ENCODE data around the gene PDE6C.

PDE6C gene

GRCh38 chr10:93612311-93612710 is at the start of gene PDE6C:
PDE6C (plus strand) TSS chr10:93612537; CDS start chr10:93612726, 189 bp downstream.
- no peak for DNase-seq

- DNase-seq: no peak
Measured at GRCh38 chr10:93565446-93565845, 46.9 kb upstream of the PDE6C start.

- no peak for DNase-seq
Measured at GRCh38 chr10:93566435-93567276, 45.7 kb upstream of the PDE6C start, which contains the start of gene FFAR4. FFAR4 (plus strand) TSS chr10:93566665; CDS start chr10:93566721, 56 bp downstream.

- DNase-seq: no peak
Measured at GRCh38 chr10:93567277-93568104, 44.8 kb upstream of the PDE6C start.

- DNase-seq: no peak
Measured at GRCh38 chr10:93568105-93568390, 44.3 kb upstream of the PDE6C start.

- DNase-seq: no peak
Measured at GRCh38 chr10:93570383-93570782, 42.0 kb upstream of the PDE6C start.

- no peak for DNase-seq
Measured at GRCh38 chr10:93572606-93573005, 39.7 kb upstream of the PDE6C start.

- no peak for DNase-seq
Measured at GRCh38 chr10:93573051-93573909, 39.1 kb upstream of the PDE6C start.

- DNase-seq: no peak
Measured at GRCh38 chr10:93573924-93574323, 38.4 kb upstream of the PDE6C start.

- DNase-seq: no peak
Measured at GRCh38 chr10:93576888-93577287, 35.4 kb upstream of the PDE6C start.

- no peak for DNase-seq
Measured at GRCh38 chr10:93577565-93577964, 34.8 kb upstream of the PDE6C start.

GRCh38 chr10:93579089-93579488 is 33.2 kb upstream of the PDE6C start:
- DNase-seq: no peak

GRCh38 chr10:93579985-93580711 is 32.2 kb upstream of the PDE6C start:
- DNase-seq: no peak

GRCh38 chr10:93580828-93581227 is 31.5 kb upstream of the PDE6C start:
- DNase-seq: no peak

GRCh38 chr10:93584445-93584844 is 27.9 kb upstream of the PDE6C start:
- DNase-seq: no peak

GRCh38 chr10:93589648-93590562 is 22.4 kb upstream of the PDE6C start:
- DNase-seq: no peak

- DNase-seq: no peak
Measured at GRCh38 chr10:93590638-93591037, 21.7 kb upstream of the PDE6C start.

- no peak for DNase-seq
Measured at GRCh38 chr10:93591065-93591808, 21.1 kb upstream of the PDE6C start.

GRCh38 chr10:93593254-93593653 is 19.1 kb upstream of the PDE6C start:
- DNase-seq: no peak

GRCh38 chr10:93593749-93594148 is 18.6 kb upstream of the PDE6C start:
- no peak for DNase-seq

- DNase-seq: no peak
Measured at GRCh38 chr10:93594518-93594917, 17.8 kb upstream of the PDE6C start.
